IgD-negative memory B cell (primary cell): ENCODE data around the gene MAN2C1. TPM values are rescaled to one million over a fixed set of nuclear protein-coding genes. Genes with fewer than 3 reads are reported as not detected.
"Not testable (repeated sequence)": the region's sequence is repeated elsewhere in the genome, so short reads cannot be mapped to it uniquely, and the experiment has no call there.

Experiments used
- H3K27ac Mint-ChIP-seq, 3 donors: one replicate each; pipeline ENCODE4 v1.8.0; 2020 to 2022; ENCODE audit warnings: mild to moderate bottlenecking in 3 of 3, mixed read lengths in 3 of 3, moderate library complexity in 1 of 3
- H3K27me3 Mint-ChIP-seq: one replicate; pipeline ENCODE4 v1.8.0; 2021; ENCODE audit warnings: mixed read lengths
- H3K36me3 Mint-ChIP-seq: one replicate; pipeline ENCODE4 v1.8.0; 2020; ENCODE audit warnings: mild to moderate bottlenecking, mixed read lengths
- H3K4me1 Mint-ChIP-seq, 3 donors: one replicate each; pipeline ENCODE4 v1.8.0; 2020 to 2022; ENCODE audit warnings: mixed read lengths in 3 of 3, mild to moderate bottlenecking in 1 of 3
- H3K4me3 Mint-ChIP-seq, 4 donors: one replicate each; pipeline ENCODE4 v1.8.0; 2020 to 2022; ENCODE audit warnings: mild to moderate bottlenecking in 4 of 4, mixed read lengths in 4 of 4, moderate library complexity in 3 of 4
- H3K9me3 Mint-ChIP-seq, 3 donors: one replicate each; pipeline ENCODE4 v1.8.0; 2020 to 2021; ENCODE audit warnings: mixed read lengths in 3 of 3, mild to moderate bottlenecking in 1 of 3
- polyA plus RNA-seq: library from polyadenylated mRNA; unstranded; fragments of 300-500 nt; fragmentation: Illumina TruSeq; gene quantifications from one replicate; pipeline ENCODE4 v1.2.3, GENCODE V29; 2021

MAN2C1 gene
- polyA plus RNA-seq, 1 donor from 2014 or later: 13.2 TPM

DNA sequence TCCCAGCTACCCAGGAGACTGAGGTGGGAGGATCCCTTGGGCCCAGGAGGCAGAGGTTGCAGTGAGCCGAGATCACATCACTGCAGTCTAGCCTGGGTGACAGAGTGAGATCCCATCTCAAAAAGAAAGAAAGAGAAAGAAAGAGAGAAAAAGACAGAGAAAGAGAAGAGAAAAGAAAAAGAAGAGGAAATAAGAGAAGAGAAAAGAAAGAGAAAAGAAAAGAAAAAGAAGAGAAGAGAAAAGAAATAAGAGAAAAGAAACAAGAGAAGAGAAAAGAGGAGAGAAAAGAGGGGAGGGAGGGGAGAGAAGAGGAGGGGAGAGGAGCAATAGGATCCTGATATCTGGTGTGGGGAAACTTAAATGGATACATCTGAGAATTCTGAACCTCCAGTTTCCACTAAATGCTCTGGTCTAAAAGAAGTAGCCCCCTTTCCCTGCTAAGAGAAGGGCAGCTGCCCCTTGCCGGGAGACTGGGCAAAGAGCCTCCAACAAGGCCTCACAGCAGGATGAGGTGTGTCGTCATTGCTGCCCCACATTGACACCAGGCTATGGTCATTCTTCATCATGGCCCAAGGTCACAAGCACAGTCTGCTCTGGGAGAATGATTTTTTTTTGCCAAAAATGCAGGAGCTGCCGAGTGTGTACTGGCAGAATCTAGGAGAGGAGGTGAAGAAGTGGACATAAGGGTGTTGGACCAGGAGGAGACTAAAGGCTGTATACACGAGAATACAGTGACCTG is 53.7 kb downstream of the MAN2C1 start:
- Mint-ChIP-seq H3K27me3 (peaks cover 9% of the 10 kb centered on the region), H3K9me3 (no peaks in the 10 kb centered on the region), H3K4me3 (no peak overlapping the region), H3K27ac (no peak overlapping the region), H3K4me1 (no peaks in the 10 kb centered on the region), H3K36me3 (no peaks in the 10 kb centered on the region)

DNA sequence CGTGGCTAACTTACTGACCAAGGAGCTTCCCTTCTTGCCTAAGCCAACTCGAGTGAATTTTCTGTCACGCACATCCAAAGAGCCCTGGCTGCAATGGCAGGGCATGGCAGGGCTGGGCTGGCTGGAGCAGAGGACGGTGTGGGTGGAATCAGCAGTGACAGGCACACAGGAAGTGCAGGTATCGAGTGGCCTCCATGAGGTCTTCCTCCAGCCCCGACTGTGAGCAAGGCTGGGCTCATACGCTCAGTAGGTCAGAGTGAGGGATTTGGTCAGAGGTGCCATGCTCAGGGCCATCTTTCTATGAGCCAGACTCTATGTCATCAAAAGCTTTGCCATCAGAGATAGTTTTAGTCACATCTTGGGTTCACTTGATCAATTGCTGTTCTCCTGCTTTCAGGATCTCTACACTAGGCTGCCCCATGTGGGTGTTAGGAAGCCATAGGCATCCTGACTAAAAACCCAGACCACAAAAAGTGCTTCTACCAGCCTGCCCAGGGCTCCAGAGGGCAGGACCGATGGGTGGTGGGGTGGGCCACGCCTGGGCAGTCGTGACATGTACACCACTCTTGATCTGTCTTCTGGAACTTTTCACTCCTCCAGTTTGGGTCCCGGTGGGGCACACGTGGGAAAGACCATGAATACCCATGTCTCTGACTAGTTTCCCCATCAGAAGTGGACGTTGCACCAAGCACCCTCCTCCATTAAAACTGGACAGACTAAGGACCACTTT is 55.1 kb downstream of the MAN2C1 start:
- Mint-ChIP-seq H3K27me3 (peaks cover 11% of the 10 kb centered on the region), H3K9me3 (no peaks in the 10 kb centered on the region), H3K4me1 (peaks cover 0 to 2% (median 0%) of the 10 kb centered on the region in 3 donors), H3K27ac (no peak overlapping the region), H3K4me3 (no peak overlapping the region), H3K36me3 (no peaks in the 10 kb centered on the region)

DNA sequence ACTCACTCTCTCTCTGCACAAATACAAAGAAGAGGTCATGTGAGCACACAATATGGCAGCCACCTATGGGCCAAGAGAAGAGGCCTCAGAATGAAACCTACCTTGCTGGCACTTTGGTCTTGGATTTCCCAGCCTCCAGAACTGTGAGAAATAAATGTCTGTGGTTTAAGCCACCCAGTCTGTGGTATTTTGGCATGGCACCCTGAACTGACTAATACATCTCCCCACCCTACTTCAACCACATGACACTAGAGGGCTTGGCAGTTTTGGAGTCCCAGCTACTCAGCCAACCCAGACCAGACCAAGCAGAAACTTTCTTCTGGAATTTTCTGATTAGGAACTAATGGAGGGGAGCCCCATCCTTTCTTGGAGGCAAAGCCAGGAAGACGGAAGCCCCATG is 55.9 kb downstream of the MAN2C1 start:
- H3K4me3 Mint-ChIP-seq, H3K36me3 Mint-ChIP-seq, H3K4me1 Mint-ChIP-seq, H3K27ac Mint-ChIP-seq, H3K9me3 Mint-ChIP-seq: not testable (repeated sequence)
- H3K27me3 Mint-ChIP-seq: peaks cover 15% of the 10 kb centered on the region

DNA sequence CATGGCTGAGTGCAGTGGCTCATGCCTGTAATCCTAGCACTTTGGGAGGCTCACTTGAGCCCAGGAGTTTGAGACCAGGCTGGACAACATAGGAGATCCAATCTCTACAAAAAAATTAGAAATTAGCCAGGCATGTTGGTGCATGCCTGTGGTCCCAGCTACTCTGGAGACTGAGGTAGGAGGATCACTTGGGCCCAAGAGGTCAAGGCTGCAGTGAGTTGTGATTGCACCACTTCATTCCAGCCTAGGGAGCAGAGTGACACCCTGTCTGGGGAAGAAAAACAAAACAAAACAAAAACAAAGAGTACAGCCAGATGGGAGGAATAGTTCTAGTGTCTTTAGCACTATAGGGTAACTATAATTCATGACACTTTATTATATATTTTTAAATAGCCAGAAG is 58.7 kb downstream of the MAN2C1 start:
- Mint-ChIP-seq H3K9me3 (no peaks in the 10 kb centered on the region), H3K36me3 (peaks cover under 1% of the 10 kb centered on the region), H3K4me3 (no peak overlapping the region), H3K4me1 (peaks cover 0 to 3% (median 0%) of the 10 kb centered on the region in 3 donors), H3K27ac (no peak overlapping the region), H3K27me3 (peaks cover 20% of the 10 kb centered on the region)

DNA sequence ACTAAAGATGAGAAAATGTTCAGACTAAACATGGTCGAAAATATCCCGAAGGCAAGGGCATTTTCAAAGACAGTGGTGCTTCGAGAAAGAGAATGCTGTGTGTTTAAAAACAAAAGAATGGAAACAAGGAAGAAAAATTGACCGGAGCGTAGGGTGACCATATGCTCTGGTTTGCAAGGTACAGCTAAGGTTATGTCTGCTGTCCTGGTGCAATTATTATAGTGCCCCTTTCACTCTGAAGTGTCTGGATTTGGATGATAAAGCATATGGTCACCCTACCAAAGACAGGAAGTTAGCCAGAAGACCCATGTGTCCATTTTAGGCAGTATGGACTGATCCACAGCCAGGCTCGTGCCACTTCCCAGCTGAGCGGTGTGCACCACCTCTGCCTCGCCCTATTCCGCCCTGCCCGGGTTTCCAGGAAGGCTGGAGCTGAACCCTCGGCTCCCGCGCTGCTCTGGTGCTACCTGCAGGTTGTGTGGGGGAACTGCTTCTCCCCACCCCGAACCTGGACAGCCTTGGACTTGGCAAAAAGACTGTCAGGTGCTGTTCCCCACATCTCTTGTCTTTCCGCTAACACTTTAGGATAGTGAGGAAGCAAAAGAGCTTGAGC is 60.5 kb downstream of the MAN2C1 start:
- Mint-ChIP-seq H3K27ac (no peak overlapping the region), H3K36me3 (peaks cover 2% of the 10 kb centered on the region), H3K4me3 (no peak overlapping the region), H3K4me1 (peaks cover 0 to 3% (median 0%) of the 10 kb centered on the region in 3 donors), H3K27me3 (peaks cover 26% of the 10 kb centered on the region), H3K9me3 (no peaks in the 10 kb centered on the region)

DNA sequence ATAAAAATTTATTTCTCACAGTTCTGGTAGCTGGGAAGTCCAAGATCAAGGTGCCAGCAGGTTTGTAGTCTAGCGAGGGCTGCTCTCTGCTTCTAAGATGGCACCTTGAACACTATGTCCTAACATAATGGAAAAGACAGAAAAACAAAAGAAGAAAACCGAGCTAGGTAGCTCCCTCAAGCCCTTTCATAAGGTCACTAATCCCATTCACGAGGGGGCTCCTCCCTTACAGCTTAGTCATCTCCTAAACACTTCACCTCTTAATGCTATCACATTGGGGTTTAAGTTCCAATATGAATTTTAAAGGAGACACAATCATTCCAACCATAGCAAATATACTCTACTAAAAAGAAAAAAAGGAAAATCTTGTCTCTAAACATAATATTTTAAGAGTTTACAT is 62.2 kb downstream of the MAN2C1 start:
- Mint-ChIP-seq H3K27me3 (peaks cover 20% of the 10 kb centered on the region), H3K27ac (no peak overlapping the region), H3K4me3 (no peak overlapping the region), H3K36me3 (peaks cover 2% of the 10 kb centered on the region), H3K9me3 (no peaks in the 10 kb centered on the region), H3K4me1 (peaks cover 0 to 3% (median 0%) of the 10 kb centered on the region in 3 donors)

Other genes with a start within 250 kb of the MAN2C1 start
- 6.3 TPM for gene C15orf39, start 166.7 kb downstream of the MAN2C1 start, polyA plus RNA-seq
- not detected for gene GOLGA6C, start 110.3 kb downstream of the MAN2C1 start, polyA plus RNA-seq
- not detected for gene GOLGA6D, start 85.8 kb downstream of the MAN2C1 start, polyA plus RNA-seq
- gene COMMD4, start 32.5 kb downstream of the MAN2C1 start, polyA plus RNA-seq: 36.2 TPM
- gene NEIL1, start 21.6 kb downstream of the MAN2C1 start, polyA plus RNA-seq: 16.0 TPM
- gene SIN3A, start 83.1 kb upstream of the MAN2C1 start, polyA plus RNA-seq: 15.9 TPM
- 13.3 TPM for gene PTPN9, start 210.7 kb upstream of the MAN2C1 start, polyA plus RNA-seq